Measurements from ENCODE around the gene ZBTB22. TPM values are rescaled to one million over a fixed set of nuclear protein-coding genes. Genes with fewer than 3 reads are reported as not detected.

The ZBTB22 gene
- total and polyA plus RNA-seq, 4 donors, result 1.6 to 7.8 (median 4.7) TPM

DNA sequence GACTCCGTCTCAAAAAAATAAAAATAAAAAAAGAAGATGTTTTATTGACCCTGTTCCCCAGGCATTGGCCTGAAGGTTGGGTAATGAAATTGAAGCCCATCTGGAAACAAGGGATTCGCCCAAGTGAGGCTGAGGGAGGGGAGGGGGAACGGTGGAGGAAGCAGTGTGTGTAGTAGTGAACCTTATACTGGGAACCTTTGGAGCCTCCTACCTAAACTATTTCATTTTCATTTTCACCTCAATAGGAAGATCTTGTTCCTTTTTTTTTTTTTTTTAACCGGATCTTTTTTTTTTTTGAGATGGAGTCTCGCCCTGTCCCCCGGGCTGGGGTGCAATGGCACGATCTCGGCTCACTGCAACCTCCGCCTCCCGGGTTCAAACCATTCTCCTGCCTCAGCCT is 13.2 kb upstream of the ZBTB22 start:
- Histone ChIP-seq H3K4me3 (ENCODE audit: low read depth in 1 of 3, low read length in 3 of 3) (no peak overlapping the region), H3K9me3 (ENCODE audit: control insufficient read depth in 4 of 4, low read length in 3 of 4) (no peaks in the 10 kb centered on the region), H3K27ac (ENCODE audit: low read depth in 1 of 2, low read length in 2 of 2) (no peak overlapping the region), H3K4me1 (ENCODE audit: control insufficient read depth in 4 of 4, insufficient read depth in 4 of 4, low read length in 3 of 4) (no peaks in the 10 kb centered on the region), H3K27me3 (ENCODE audit: control insufficient read depth in 4 of 4, insufficient read depth in 4 of 4, low read length in 3 of 4) (no peaks in the 10 kb centered on the region), H3K36me3 (ENCODE audit: control insufficient read depth in 4 of 4, insufficient read depth in 3 of 4, low read depth in 1 of 4, low read length in 3 of 4) (no peaks in the 10 kb centered on the region), H3K9ac (ENCODE audit: low read depth in 1 of 2, low read length in 2 of 2) (no peak overlapping the region)
- DNase-seq (ENCODE audit: low spot score), result no peak
- TF ChIP-seq JUND (IDR thresholded peaks at IDR 0.05), result no peak
- no peak for TF ChIP-seq YY1 (IDR thresholded peaks at IDR 0.05)
- no peak for TF ChIP-seq HNF4A (conservative IDR thresholded peaks at IDR 0.05)
- no peak for TF ChIP-seq FOXA1 (IDR thresholded peaks at IDR 0.05)
- no peak for TF ChIP-seq RAD21 (IDR thresholded peaks at IDR 0.05)
- TF ChIP-seq, protein P1, sequence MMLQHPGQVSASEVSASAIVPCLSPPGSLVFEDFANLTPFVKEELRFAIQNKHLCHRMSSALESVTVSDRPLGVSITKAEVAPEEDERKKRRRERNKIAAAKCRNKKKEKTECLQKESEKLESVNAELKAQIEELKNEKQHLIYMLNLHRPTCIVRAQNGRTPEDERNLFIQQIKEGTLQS (IDR thresholded peaks at IDR 0.05), result no peak
- no peak for TF ChIP-seq SP1 (IDR thresholded peaks at IDR 0.05)
- TF ChIP-seq HNF4G (IDR thresholded peaks at IDR 0.05), result no peak
- TF ChIP-seq, protein P2, sequence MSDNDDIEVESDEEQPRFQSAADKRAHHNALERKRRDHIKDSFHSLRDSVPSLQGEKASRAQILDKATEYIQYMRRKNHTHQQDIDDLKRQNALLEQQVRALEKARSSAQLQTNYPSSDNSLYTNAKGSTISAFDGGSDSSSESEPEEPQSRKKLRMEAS (IDR thresholded peaks at IDR 0.05), result no peak
- TF ChIP-seq, protein P3, sequence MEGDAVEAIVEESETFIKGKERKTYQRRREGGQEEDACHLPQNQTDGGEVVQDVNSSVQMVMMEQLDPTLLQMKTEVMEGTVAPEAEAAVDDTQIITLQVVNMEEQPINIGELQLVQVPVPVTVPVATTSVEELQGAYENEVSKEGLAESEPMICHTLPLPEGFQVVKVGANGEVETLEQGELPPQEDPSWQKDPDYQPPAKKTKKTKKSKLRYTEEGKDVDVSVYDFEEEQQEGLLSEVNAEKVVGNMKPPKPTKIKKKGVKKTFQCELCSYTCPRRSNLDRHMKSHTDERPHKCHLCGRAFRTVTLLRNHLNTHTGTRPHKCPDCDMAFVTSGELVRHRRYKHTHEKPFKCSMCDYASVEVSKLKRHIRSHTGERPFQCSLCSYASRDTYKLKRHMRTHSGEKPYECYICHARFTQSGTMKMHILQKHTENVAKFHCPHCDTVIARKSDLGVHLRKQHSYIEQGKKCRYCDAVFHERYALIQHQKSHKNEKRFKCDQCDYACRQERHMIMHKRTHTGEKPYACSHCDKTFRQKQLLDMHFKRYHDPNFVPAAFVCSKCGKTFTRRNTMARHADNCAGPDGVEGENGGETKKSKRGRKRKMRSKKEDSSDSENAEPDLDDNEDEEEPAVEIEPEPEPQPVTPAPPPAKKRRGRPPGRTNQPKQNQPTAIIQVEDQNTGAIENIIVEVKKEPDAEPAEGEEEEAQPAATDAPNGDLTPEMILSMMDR (IDR thresholded peaks at IDR 0.05; ENCODE audit: low read depth, low read length, missing input control), result no peak
- TF ChIP-seq NR2F2 (IDR thresholded peaks at IDR 0.05), result no peak
- TF ChIP-seq, protein P4, sequence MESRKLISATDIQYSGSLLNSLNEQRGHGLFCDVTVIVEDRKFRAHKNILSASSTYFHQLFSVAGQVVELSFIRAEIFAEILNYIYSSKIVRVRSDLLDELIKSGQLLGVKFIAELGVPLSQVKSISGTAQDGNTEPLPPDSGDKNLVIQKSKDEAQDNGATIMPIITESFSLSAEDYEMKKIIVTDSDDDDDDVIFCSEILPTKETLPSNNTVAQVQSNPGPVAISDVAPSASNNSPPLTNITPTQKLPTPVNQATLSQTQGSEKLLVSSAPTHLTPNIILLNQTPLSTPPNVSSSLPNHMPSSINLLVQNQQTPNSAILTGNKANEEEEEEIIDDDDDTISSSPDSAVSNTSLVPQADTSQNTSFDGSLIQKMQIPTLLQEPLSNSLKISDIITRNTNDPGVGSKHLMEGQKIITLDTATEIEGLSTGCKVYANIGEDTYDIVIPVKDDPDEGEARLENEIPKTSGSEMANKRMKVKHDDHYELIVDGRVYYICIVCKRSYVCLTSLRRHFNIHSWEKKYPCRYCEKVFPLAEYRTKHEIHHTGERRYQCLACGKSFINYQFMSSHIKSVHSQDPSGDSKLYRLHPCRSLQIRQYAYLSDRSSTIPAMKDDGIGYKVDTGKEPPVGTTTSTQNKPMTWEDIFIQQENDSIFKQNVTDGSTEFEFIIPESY (IDR thresholded peaks at IDR 0.05), result no peak
- no peak for TF ChIP-seq RXRA (IDR thresholded peaks at IDR 0.05)
- TF ChIP-seq, protein P5, sequence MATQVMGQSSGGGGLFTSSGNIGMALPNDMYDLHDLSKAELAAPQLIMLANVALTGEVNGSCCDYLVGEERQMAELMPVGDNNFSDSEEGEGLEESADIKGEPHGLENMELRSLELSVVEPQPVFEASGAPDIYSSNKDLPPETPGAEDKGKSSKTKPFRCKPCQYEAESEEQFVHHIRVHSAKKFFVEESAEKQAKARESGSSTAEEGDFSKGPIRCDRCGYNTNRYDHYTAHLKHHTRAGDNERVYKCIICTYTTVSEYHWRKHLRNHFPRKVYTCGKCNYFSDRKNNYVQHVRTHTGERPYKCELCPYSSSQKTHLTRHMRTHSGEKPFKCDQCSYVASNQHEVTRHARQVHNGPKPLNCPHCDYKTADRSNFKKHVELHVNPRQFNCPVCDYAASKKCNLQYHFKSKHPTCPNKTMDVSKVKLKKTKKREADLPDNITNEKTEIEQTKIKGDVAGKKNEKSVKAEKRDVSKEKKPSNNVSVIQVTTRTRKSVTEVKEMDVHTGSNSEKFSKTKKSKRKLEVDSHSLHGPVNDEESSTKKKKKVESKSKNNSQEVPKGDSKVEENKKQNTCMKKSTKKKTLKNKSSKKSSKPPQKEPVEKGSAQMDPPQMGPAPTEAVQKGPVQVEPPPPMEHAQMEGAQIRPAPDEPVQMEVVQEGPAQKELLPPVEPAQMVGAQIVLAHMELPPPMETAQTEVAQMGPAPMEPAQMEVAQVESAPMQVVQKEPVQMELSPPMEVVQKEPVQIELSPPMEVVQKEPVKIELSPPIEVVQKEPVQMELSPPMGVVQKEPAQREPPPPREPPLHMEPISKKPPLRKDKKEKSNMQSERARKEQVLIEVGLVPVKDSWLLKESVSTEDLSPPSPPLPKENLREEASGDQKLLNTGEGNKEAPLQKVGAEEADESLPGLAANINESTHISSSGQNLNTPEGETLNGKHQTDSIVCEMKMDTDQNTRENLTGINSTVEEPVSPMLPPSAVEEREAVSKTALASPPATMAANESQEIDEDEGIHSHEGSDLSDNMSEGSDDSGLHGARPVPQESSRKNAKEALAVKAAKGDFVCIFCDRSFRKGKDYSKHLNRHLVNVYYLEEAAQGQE (IDR thresholded peaks at IDR 0.05), result no peak
- TF ChIP-seq TAF1 (conservative IDR thresholded peaks at IDR 0.05), result no peak
- no peak for TF ChIP-seq GABPA (IDR thresholded peaks at IDR 0.05 in 1 of 2, conservative IDR thresholded peaks at IDR 0.05 in 1 of 2)
- 84% methylated on average over 10 of the region's 10 CpGs for WGBS

DNA sequence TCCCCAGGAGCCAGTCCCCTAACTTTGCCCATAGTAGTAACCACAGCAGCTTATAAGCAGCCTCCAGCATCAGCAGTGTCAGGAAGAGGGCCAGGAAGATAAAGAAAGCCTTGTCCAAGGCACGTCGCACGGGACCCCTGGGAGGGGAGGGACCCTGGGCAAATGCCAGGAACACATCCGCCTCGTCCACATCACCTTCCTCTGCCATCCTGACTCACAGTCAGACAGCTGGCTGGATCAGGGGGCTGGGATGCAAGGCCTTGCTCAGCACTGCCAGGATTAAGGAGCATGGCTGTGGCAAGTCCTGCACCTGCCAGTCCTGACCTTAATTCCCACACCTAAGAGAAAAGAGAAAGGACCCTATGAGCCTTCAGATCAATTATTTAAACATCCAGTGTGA is 11.5 kb upstream of the ZBTB22 start:
- Histone ChIP-seq H3K27me3 (ENCODE audit: control insufficient read depth in 4 of 4, insufficient read depth in 4 of 4, low read length in 3 of 4) (no peaks in the 10 kb centered on the region), H3K9ac (ENCODE audit: low read depth in 1 of 2, low read length in 2 of 2) (no peak overlapping the region), H3K4me1 (ENCODE audit: control insufficient read depth in 4 of 4, insufficient read depth in 4 of 4, low read length in 3 of 4) (peaks cover 0 to under 1% (median under 1%) of the 10 kb centered on the region in 4 donors), H3K9me3 (ENCODE audit: control insufficient read depth in 4 of 4, low read length in 3 of 4) (no peaks in the 10 kb centered on the region), H3K36me3 (ENCODE audit: control insufficient read depth in 4 of 4, insufficient read depth in 3 of 4, low read depth in 1 of 4, low read length in 3 of 4) (no peaks in the 10 kb centered on the region), H3K27ac (ENCODE audit: low read depth in 1 of 2, low read length in 2 of 2) (no peak overlapping the region), H3K4me3 (ENCODE audit: low read depth in 1 of 3, low read length in 3 of 3) (no peak overlapping the region)
- WGBS, result 80% methylated on average over 5 of the region's 5 CpGs
- DNase-seq (ENCODE audit: low spot score), result no peak
- no peak for TF ChIP-seq FOXA2 (IDR thresholded peaks at IDR 0.05)
- no peak for TF ChIP-seq RXRA (IDR thresholded peaks at IDR 0.05)
- no peak for TF ChIP-seq JUND (IDR thresholded peaks at IDR 0.05)
- no peak for TF ChIP-seq FOXA1 (IDR thresholded peaks at IDR 0.05)

Data from liver (tissue), 9 donors.